HG03066 (cell line): Measurements from ENCODE around the gene TRIM38.
A peak's percentile ranks its signal among the peaks of the same experiment; 100 is the strongest.
"Not testable (repeated sequence)": the region's sequence is repeated elsewhere in the genome, so short reads cannot be mapped to it uniquely, and the experiment has no call there.

ENCODE experiments used
- ATAC-seq: cut with Tn5 transposase; IDR thresholded peaks from one replicate; pipeline ENCODE4 v1.9.1; 2021; ENCODE audit warnings: low read depth; ENCODE audit not compliant: unreplicated experiment

Gene TRIM38, protein sequence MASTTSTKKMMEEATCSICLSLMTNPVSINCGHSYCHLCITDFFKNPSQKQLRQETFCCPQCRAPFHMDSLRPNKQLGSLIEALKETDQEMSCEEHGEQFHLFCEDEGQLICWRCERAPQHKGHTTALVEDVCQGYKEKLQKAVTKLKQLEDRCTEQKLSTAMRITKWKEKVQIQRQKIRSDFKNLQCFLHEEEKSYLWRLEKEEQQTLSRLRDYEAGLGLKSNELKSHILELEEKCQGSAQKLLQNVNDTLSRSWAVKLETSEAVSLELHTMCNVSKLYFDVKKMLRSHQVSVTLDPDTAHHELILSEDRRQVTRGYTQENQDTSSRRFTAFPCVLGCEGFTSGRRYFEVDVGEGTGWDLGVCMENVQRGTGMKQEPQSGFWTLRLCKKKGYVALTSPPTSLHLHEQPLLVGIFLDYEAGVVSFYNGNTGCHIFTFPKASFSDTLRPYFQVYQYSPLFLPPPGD

GRCh38 chr6:25962149-25963127, at the start of gene TRIM38:
TRIM38 (plus strand) TSS chr6:25962802; CDS start chr6:25966523, 3,721 bp downstream.
- ATAC-seq = peak; percentile 82

DNA sequence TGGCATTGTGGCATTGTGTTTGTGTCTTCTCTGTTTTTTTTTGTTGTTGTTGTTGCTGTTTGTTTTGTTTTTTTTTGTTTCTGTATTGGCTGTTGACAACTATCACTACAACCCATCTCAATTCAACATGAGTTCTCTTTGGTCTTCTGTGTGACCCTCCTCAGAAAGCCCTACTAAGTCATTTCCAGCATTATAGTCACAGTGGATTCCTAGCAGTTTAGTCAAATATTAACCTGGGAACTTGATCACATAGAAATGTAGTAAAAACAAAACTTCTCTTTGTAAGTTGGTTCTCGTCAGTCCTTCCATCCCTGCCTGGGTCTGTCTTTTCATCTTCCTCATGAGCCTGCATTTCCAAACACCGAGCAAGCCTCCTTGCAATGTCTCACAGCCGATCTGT, 48.9 kb upstream of the TRIM38 start:
- ATAC-seq = no peak

DNA sequence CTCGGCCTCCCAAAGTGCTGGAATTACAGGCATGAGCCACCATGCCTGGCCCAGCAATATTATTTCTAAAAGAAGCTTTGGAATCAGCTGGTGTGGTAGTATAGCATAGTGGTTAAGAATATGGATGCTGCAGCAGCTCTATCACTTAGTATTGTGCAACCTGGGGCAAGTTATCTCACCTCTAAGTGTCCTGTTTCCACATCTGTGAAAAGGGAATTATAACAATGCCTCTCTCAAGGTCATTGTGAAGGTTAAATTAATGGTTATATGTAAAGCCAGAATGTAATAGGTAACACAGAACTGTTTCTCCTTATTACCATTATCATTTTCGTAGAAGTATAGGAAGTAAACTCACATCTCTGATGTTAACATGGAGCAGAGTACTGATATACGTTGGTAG, 46.3 kb upstream of the TRIM38 start:
- ATAC-seq = no peak

GRCh38 chr6:25916789-25917490, 45.7 kb upstream of the TRIM38 start:
- ATAC-seq = no peak

GRCh38 chr6:25918083-25918683, 44.4 kb upstream of the TRIM38 start:
- ATAC-seq = no peak

DNA sequence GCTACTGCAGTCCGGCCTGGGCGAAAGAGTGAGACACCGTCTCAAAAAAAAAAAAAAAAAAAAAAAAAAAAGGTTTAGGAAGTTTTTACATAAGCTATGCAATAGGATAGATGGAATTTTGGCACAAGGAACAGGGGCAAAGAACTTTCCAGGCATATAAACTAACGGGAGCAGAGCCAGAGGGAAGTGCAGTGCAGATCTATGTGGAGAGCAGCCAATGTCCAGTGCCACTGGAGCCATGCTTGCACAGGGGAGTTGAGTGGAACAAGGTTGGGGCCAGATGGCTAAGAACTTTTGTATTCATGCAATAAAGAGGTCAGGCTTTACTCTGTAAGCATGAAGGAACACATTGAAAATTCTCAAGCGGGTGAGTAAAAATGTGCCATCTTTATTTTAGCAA, 42.9 kb upstream of the TRIM38 start:
- ATAC-seq = no peak

DNA sequence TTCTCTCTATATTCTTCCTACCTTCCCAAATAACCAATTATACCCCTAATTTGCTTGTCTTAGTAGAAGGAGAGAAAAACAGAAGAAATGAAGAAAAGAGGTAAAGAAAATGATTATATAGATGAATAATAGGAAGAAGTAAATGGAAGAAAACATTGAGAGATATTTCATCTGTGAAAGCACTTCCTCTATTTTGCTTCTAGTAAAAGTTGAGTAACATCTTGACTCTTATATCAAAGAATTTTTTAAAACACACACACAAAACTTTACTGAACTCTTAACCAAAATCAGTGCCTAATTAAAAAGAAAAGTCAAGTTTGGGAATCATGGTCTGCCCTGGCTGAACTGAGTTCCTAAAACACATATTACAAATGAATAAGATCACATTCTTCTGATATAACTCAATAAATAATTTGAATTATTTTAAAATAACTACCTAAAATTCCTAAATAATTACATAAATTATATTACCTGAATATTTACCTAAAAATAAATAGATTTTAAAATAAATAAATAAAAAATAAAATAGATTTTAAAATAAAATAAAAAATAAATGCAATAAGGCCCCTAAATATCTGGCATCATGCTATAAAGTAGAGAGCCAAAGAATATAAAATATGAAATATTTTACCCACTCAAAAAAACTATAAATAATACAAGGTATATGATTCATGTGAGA, 40.9 kb upstream of the TRIM38 start:
- ATAC-seq = no peak

- ATAC-seq = no peak
Observed at GRCh38 chr6:25922301-25922700, 40.3 kb upstream of the TRIM38 start.

DNA sequence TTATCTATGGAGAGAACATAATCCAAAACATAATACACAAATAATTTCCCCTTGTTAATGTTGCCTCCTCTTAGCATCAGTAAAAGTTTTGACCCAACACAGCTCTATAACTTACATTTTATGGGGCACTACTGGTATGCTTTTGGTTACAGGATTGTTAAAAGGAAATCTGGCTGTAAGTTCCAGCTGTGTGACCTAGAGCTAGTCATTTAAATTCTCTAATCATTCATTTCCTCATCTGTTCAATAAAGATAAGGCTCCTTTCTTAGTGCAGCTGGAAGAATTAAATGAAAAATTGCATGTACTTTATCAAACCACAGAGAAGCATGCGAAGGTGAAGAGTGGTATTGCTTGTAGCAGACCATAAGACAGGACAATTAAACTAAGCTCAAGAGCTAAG, 36.7 kb upstream of the TRIM38 start:
- ATAC-seq = no peak

- ATAC-seq = no peak
Observed at GRCh38 chr6:25927178-25927577, 35.4 kb upstream of the TRIM38 start.

DNA sequence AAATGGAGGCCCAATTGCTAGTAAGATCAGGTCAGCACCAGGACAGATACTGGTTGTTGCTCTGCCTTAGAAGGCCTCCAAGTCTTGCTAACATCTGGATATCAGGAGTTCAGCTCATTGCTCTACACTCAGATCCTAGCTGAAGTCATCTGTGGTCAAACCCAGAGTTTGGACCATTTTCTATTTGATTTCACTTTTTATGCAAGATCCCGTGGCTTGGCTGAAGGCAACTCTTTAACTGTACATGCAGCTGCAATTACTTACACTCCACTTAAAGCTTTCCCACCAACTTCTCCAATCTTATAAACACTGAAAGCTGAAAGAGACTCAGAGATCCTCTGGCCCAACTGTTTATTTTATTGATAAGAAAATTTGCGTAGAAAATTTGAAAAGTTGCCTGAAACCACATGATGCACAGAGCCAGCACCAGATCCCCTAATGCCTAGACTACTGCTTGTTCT, 34.8 kb upstream of the TRIM38 start:
- no peak for ATAC-seq

DNA sequence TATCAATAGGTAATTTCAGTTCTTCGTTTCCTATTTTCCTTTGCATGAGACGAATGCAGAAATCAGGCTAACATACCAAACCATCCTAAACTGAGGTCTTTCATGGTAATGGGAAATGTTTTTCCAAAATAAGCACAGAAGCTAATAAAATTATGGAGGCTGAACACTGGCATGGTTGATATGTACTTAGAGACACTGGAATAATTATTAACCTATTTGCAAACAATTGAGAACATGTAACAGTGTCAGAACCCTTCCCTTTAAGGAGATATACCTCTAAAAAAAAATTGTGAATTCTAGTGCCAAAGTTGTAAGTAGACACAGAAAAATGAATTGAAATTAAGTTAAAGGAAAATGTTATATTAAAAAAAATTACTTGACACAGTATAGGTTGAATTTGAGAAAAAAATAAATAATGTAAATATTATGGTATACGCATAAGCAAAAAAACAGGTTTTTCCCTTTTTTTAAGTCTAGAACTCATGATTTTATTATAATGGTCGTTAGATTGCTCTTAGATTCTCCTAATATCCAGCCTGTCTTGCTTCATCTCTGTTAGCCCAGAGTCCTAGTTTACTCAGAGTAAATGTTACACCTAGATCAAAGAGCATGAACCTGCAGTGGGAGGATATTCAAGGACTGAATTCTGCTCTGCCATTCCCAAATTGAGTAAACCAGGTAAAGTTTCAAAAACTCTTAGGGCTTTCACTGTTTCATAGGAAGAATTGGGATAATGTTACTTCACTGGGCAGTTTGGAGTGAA, 33.9 kb upstream of the TRIM38 start:
- ATAC-seq = no peak

DNA sequence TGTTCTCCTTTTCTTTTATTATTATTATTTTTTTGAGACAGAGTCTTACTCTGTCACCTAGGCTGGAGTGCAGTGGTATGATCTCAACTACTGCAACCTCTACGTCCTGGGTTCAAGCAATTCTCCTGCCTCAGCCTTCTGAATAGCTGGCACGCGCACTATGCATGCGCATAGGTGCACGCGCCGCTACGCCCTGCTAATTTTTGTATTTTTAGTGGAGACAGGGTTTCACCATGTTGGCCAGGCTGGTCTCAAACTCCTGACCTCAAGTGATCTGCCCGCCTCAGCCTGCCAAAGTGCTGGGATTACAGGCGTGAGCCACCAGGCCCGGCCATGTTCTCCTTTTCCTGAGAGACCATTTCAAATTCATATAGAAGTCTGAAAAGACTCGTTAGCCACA, 32.8 kb upstream of the TRIM38 start:
- not testable (repeated sequence) for ATAC-seq

DNA sequence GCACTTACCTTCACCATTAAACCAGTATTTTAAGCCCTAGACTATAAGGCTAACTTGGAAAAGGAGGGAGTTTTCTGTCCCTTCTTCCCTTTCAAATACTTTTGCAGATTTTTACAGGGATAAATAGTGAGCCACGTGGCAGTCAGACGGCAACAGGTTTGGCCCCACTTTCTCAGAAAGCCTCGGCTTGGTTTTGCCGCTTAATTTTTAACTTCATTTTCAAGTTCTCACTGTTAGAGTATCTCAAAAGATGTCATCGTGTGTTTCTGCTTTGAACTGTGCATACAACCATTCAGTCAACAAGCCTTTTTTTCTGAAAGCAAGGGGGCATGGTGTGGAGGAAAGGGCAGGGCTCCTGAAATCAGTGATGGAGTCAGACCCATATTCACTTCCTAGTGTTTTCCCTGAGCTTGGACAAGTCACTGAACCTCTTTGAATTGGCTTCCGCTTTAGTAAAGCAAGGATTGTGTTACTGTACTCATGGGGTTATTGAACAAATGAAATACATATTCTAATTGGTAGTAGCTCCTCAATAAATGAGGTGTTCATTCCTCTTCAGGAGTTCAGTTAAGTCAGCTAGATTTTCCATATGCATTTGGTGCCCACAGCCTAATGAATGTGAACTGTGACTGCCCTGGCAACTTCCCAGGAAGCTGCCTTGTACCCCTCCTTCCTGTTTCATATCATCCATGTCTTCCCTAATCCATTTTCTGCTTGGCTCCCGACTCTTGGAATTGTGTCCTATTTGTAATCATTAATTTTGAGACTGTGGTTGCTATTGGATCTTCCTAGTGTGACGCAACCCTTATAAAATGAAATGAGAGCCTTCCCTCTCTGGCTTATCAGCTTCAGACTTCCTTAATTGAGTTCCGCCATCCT, 31.8 kb upstream of the TRIM38 start, which contains the start of gene SLC17A2:
Gene SLC17A2, minus strand, starts transcription at position 160 of the 879 bp plus-strand sequence. CDS start 4,895 bp downstream, outside the sequence.
- ATAC-seq = no peak

GRCh38 chr6:25931411-25931709, 31.2 kb upstream of the TRIM38 start:
- no peak for ATAC-seq

GRCh38 chr6:25934156-25934555, 28.4 kb upstream of the TRIM38 start:
- no peak for ATAC-seq

GRCh38 chr6:25934735-25935313, 27.8 kb upstream of the TRIM38 start:
- ATAC-seq = no peak

GRCh38 chr6:25935953-25936352, 26.6 kb upstream of the TRIM38 start:
- no peak for ATAC-seq
